Vagina (tissue), 2 donors: ENCODE measurements around the gene TUBA4B. TPM values are rescaled to one million over a fixed set of nuclear protein-coding genes. Genes with fewer than 3 reads are reported as not detected.

Source experiments
- DNase-seq, 2 donors: peaks; one replicate each; pipeline ENCODE4 v3.0.0-alpha.2; 2017; ENCODE audit errors: extremely low spot score in 2 of 2
- H3K27ac ChIP-seq: fragments of 200-600 bp; sonication (generic); one replicate; pipeline ENCODE4 v1.5.1; 2019
- H3K27me3 ChIP-seq: fragments of 200-600 bp; sonication (generic); one replicate; pipeline ENCODE4 v1.5.1; 2019
- H3K36me3 ChIP-seq, 2 donors: fragments of 200-600 bp; sonication (generic); one replicate each; pipeline ENCODE4 v1.5.1; 2017 to 2019
- H3K4me1 ChIP-seq: fragments of 200-600 bp; sonication (generic); one replicate; pipeline ENCODE4 v1.5.1; 2019
- H3K4me3 ChIP-seq, 2 donors: fragments of 200-600 bp; sonication (generic); 1 replicate in 1 of 2; 2 replicates in 1 of 2; pipeline ENCODE4 v1.5.1; 2016 to 2019
- H3K9me3 ChIP-seq: fragments of 200-600 bp; sonication (generic); one replicate; pipeline ENCODE4 v1.5.1; 2019
- POLR2A ChIP-seq, 2 donors: fragments of 450-650 bp; IDR thresholded peaks; one replicate each; pipeline ENCODE4 v1.6.1; 2017; ENCODE audit warnings: antibody characterized with exemption in 2 of 2, mild to moderate bottlenecking in 2 of 2, moderate library complexity in 2 of 2
- POLR2AphosphoS5 ChIP-seq, 2 donors: sonication (generic); formaldehyde crosslinking; IDR thresholded peaks; one replicate each; pipeline ENCODE4 v1.9.0; 2017; ENCODE audit warnings: antibody characterized with exemption in 2 of 2, mild to moderate bottlenecking in 2 of 2, low read depth in 1 of 2; ENCODE audit not compliant: insufficient read depth in 1 of 2
- intact Hi-C: fragments of 100-400 bp; cut with DNase I; formaldehyde crosslinking; loops from one replicate; pipeline ENCODE4 v1.15.1; 2023
- total RNA-seq: library from RNA; depleted of rRNA; stranded (reverse); fragments of >200 nt; gene quantifications from one replicate; pipeline ENCODE4 v1.2.3, GENCODE V29; 2016
- TF ChIP-seq, protein P1 (sequence below), 3 experiments: fragments of 450-650 bp in 2 of 3; fragments of 200-600 bp in 1 of 3; sonication (generic) in 1 of 3; IDR thresholded peaks; one replicate each; pipeline ENCODE4 v1.5.1; 2017 to 2019; ENCODE audit warnings: antibody characterized with exemption in 3 of 3, mild to moderate bottlenecking in 2 of 3, moderate library complexity in 2 of 3

TUBA4B gene
- total RNA-seq, 1 donor from 2014 or later, result not detected

DNA sequence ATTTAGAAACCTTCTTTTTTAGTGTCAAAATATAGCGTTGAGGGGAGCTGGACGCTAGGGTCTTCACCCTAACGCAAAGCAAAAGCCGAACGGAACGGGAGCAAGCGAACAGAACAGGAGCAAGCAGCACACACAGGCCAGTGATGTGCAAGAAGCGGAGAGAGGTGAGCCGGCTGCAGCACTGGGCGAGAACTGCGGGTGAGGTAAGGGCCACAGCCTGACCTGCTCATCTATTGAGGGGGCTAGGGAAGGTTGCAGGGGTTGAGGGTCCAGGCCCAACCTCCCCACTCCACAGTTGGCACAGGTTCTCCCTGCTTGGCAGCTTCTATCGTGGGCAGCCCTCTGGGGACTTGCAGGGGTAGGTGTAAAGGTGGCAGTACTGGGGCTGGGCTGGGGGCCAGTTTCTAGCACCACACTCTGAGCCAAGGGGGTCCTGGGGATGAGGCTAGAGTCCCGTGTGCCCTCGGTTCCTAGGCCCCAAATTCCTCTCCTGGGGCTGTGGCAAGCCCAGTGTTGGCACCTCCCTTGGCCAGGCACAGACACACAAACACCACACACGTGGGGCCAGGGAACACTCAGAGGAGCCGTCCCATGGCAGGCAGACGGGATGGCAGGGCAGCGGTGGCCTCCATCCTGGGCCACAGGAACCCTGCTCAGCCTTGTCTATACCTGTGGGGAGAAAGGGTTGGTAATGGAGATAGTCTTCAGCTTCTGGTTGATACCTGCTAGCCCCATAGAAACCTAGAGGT is 33.1 kb upstream of the TUBA4B start:
- no peaks in the 10 kb centered on the region for H3K9me3 ChIP-seq
- TF ChIP-seq POLR2AphosphoS5 (IDR thresholded peaks at IDR 0.05; ENCODE audit: insufficient read depth in 1 of 2, low read depth in 1 of 2), result no peak
- TF ChIP-seq, protein P1, sequence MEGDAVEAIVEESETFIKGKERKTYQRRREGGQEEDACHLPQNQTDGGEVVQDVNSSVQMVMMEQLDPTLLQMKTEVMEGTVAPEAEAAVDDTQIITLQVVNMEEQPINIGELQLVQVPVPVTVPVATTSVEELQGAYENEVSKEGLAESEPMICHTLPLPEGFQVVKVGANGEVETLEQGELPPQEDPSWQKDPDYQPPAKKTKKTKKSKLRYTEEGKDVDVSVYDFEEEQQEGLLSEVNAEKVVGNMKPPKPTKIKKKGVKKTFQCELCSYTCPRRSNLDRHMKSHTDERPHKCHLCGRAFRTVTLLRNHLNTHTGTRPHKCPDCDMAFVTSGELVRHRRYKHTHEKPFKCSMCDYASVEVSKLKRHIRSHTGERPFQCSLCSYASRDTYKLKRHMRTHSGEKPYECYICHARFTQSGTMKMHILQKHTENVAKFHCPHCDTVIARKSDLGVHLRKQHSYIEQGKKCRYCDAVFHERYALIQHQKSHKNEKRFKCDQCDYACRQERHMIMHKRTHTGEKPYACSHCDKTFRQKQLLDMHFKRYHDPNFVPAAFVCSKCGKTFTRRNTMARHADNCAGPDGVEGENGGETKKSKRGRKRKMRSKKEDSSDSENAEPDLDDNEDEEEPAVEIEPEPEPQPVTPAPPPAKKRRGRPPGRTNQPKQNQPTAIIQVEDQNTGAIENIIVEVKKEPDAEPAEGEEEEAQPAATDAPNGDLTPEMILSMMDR (IDR thresholded peaks at IDR 0.05), result no peak
- no peak for TF ChIP-seq POLR2A (IDR thresholded peaks at IDR 0.05)
- no peak for DNase-seq
- intact Hi-C loops, result loop anchor here (2.0 kb wide), 1 partner anchor 43 kb away; the partner anchor contains the start of gene CNPPD1
- H3K27me3 ChIP-seq, result no peaks in the 10 kb centered on the region
- H3K27ac ChIP-seq, result no peak overlapping the region
- peak overlapping the region in 1 of 2 donors; percentile 45 for H3K4me3 ChIP-seq
- peaks cover 7 to 67% of the 10 kb centered on the region in 2 donors for H3K36me3 ChIP-seq
- H3K4me1 ChIP-seq, result peaks cover 40% of the 10 kb centered on the region

DNA sequence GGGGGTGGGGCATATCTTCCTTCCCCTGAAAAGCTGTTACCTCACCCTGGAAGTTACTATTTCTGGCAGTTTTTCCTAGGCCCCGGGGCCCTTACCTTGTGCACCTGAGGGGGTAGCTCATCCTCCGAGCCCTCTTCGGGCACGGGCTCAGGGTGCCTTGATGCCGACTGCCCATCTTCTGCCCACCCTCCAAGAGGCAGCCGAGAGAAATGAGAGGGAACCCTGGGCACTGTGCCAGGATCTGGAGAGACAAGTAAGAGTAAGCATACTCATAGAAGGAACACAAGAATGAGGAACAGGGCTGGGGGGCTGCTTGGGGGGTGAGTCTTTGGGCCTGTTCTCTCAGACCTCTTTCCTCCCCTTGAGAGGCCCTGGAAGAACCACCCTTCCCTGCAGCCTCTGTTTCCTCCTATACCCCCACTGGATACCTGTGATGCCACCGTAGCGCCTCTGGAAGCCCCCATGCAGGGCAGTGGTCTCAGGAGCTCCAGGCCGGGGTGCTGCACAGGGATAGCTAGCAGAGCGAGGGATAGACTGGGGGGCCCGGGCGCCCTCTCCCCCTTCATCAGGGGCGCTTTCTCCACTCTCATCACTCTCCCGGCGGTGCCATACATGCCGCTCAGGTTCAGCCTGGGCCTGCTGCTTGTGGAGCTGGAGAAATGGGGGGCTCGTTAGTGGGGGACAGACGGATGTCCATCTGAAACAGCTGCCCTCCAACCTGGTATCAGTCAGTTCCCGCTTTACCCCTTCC is 32.2 kb upstream of the TUBA4B start:
- no peak for DNase-seq
- H3K27me3 ChIP-seq, result no peaks in the 10 kb centered on the region
- no peak overlapping the region for H3K27ac ChIP-seq
- peaks cover 37% of the 10 kb centered on the region for H3K4me1 ChIP-seq
- TF ChIP-seq POLR2A (IDR thresholded peaks at IDR 0.05), result no peak
- TF ChIP-seq, protein P1 (IDR thresholded peaks at IDR 0.05), result no peak
- no peak for TF ChIP-seq POLR2AphosphoS5 (IDR thresholded peaks at IDR 0.05; ENCODE audit: insufficient read depth in 1 of 2, low read depth in 1 of 2)
- intact Hi-C loops, result no loop called here
- H3K9me3 ChIP-seq, result no peaks in the 10 kb centered on the region
- no peak overlapping the region for H3K4me3 ChIP-seq
- H3K36me3 ChIP-seq, result peaks cover 12 to 67% of the 10 kb centered on the region in 2 donors

DNA sequence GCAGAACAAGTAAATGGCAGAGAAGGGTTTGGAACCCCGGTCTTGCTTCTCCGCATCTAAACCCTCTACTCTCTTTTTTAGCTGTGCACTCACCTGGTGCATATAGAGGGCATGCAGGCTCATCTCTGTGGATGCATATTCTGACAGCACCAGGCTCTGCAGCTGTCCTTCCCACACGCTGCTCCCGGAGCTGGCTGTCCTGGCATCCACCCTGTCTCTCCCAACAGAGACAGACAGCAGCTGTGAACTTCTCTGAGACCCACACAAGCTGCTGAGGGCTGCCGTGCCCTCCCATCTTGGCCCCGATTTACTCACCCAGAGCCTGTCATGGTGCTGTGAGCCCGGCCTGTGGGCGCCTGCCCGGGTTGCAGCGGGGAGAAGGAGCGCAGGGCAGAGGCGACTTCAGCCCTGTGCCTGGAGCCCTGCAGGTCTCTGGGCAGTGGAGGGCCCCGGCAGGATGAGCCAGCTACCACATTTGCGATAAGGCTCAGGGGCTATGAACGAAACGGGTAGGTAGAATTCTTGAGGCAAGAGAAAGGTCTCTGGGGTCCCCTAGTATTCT is 31.0 kb upstream of the TUBA4B start:
- peaks cover 26% of the 10 kb centered on the region for H3K4me1 ChIP-seq
- H3K27ac ChIP-seq, result no peak overlapping the region
- peaks cover 12 to 72% of the 10 kb centered on the region in 2 donors for H3K36me3 ChIP-seq
- TF ChIP-seq, protein P1 (IDR thresholded peaks at IDR 0.05), result no peak
- H3K4me3 ChIP-seq, result no peak overlapping the region
- intact Hi-C loops, result no loop called here
- no peaks in the 10 kb centered on the region for H3K27me3 ChIP-seq
- H3K9me3 ChIP-seq, result no peaks in the 10 kb centered on the region
- no peak for DNase-seq

DNA sequence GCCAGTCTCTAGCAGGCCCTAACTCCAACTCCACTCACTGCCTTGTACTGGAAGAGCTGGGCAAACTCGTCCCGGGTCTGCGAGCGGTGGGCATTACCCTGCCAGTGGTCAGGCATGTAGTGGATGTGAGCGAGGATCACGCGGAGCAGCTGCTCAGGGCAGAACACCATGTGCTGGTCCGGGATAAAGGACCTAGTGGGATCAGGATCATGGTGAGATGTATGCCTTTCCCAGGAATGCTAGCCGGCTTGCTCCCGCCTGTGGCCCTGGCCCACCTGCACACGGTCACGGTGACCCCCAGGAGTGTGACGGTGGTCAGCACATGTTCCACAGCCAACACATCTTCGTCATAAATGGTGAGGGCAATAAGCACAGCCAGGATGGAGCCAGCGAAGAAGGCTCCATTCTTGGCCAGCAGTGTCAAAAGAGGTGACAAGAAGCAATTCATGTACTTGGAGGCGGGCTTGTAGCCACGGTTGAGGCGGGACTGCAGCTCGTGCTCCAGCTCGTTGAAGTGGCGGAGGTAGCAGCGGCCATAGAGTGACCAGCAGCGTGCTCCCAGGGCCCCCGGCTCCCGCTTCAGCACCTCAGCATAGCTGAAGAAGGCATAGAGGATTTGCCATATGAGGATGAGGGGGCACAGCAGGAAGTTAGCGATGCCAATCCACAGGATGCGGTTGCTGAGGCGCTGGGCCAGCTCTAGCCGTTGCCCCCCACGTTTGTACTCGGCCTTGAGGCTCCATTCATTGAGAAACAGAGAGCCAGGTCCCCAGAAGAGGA is 29.0 kb upstream of the TUBA4B start:
- no peak for DNase-seq
- no peak overlapping the region for H3K27ac ChIP-seq
- H3K27me3 ChIP-seq, result no peaks in the 10 kb centered on the region
- intact Hi-C loops, result no loop called here
- H3K4me3 ChIP-seq, result no peak overlapping the region
- H3K4me1 ChIP-seq, result peaks cover 32% of the 10 kb centered on the region
- TF ChIP-seq POLR2A (IDR thresholded peaks at IDR 0.05) (no peak), POLR2AphosphoS5 (IDR thresholded peaks at IDR 0.05; ENCODE audit: insufficient read depth in 1 of 2, low read depth in 1 of 2) (no peak)
- TF ChIP-seq, protein P1 (IDR thresholded peaks at IDR 0.05), result no peak
- peaks cover 12 to 72% of the 10 kb centered on the region in 2 donors for H3K36me3 ChIP-seq
- H3K9me3 ChIP-seq, result no peaks in the 10 kb centered on the region
